PC-3 (cell line): ENCODE data around the gene CDH4. TPM values are rescaled to one million over a fixed set of nuclear protein-coding genes. Genes with fewer than 3 reads are reported as not detected.

Source experiments
- ATAC-seq: fragments of 200-7000 bp; cut with Tn5 transposase; 2 replicates; pipeline ENCODE4 v1.9.1; 2020; ENCODE audit warnings: mild to moderate bottlenecking, moderate library complexity
- BruUV-seq: library from RNA; stranded (reverse); fragments of 400-500 nt; replicated peaks from 2 replicates; lab custom pipeline; 2021; lab: Mats Ljungman, UMichigan
- CTCF ChIA-PET: fragments of 300-600 bp; sonication (Branson Sonifier 250); formaldehyde crosslinking; loops from one replicate; lab custom pipeline; 2022; ENCODE audit warnings: antibody characterized with exemption; lab: Charles Lee
- POLR2A ChIA-PET: fragments of 300-600 bp; sonication (Branson Sonifier 250); formaldehyde crosslinking; loops from one replicate; lab custom pipeline; 2022; ENCODE audit warnings: antibody characterized with exemption; ENCODE audit not compliant: unreplicated experiment; lab: Charles Lee
- DNase-seq: peaks from one replicate; pipeline ENCODE4 v3.0.0-alpha.2; 2015
- H2AFZ ChIP-seq: fragments of 300-600 bp; sonication (generic); 2 replicates; pipeline ENCODE4 v1.6.0; 2016; ENCODE audit warnings: antibody characterized with exemption, low read length
- H3F3A ChIP-seq: fragments of 300-600 bp; sonication (generic); one replicate; pipeline ENCODE4 v1.6.0; 2017; ENCODE audit warnings: antibody characterized with exemption, low read length, control low read depth, mild to moderate bottlenecking; ENCODE audit not compliant: unreplicated experiment
- H3K27ac ChIP-seq: fragments of 300-600 bp; sonication (generic); 2 replicates; pipeline ENCODE4 v1.5.1; 2016; ENCODE audit warnings: mild to moderate bottlenecking, low read length
- H3K27me3 ChIP-seq: fragments of 300-600 bp; sonication (generic); 2 replicates; pipeline ENCODE4 v1.6.1; 2016; ENCODE audit warnings: low read length, mixed read lengths
- H3K36me3 ChIP-seq: fragments of 300-600 bp; sonication (generic); 2 replicates; pipeline ENCODE4 v1.6.1; 2016; ENCODE audit warnings: low read depth, mixed run types, low read length, mixed read lengths
- H3K4me1 ChIP-seq: fragments of 300-600 bp; sonication (generic); 2 replicates; pipeline ENCODE4 v1.5.1; 2016; ENCODE audit warnings: low read length; ENCODE audit not compliant: insufficient read depth
- H3K4me2 ChIP-seq: fragments of 300-600 bp; sonication (generic); 2 replicates; pipeline ENCODE4 v1.6.0; 2016; ENCODE audit warnings: low read length
- H3K4me3 ChIP-seq: fragments of 300-600 bp; sonication (generic); 2 replicates; pipeline ENCODE4 v1.5.1; 2016; ENCODE audit warnings: mild to moderate bottlenecking, low read length, mixed read lengths
- H3K79me2 ChIP-seq: fragments of 300-600 bp; sonication (generic); 2 replicates; pipeline ENCODE4 v1.6.1; 2017; ENCODE audit warnings: low read length, mixed read lengths
- H3K9ac ChIP-seq: fragments of 300-600 bp; sonication (generic); 2 replicates; pipeline ENCODE4 v1.6.0; 2016; ENCODE audit warnings: mild to moderate bottlenecking, low read length
- H3K9me2 ChIP-seq: fragments of 300-600 bp; sonication (generic); replicated peaks from 2 replicates; pipeline ENCODE4 v1.6.1; 2016; ENCODE audit warnings: mixed run types, low read length, mixed read lengths
- H3K9me3 ChIP-seq: fragments of 300-600 bp; sonication (generic); 2 replicates; pipeline ENCODE4 v1.6.1; 2016; ENCODE audit warnings: low read length, mixed read lengths
- H4K20me1 ChIP-seq: fragments of 300-600 bp; sonication (generic); 2 replicates; pipeline ENCODE4 v1.6.1; 2016; ENCODE audit warnings: low read length, mixed read lengths
- EZH2 ChIP-seq: fragments of 300-600 bp; sonication (generic); IDR thresholded peaks from one replicate; pipeline ENCODE4 v1.6.1; 2017; ENCODE audit warnings: antibody characterized with exemption, mild to moderate bottlenecking, low read length; ENCODE audit not compliant: unreplicated experiment
- EZH2phosphoT487 ChIP-seq: fragments of 300-600 bp; sonication (generic); IDR thresholded peaks from 2 replicates; pipeline ENCODE4 v1.6.1; 2018; ENCODE audit warnings: mild to moderate bottlenecking, antibody characterized with exemption, low read length, borderline replicate concordance
- intact Hi-C: fragments of 100-400 bp; cut with micrococcal nuclease; formaldehyde crosslinking; loops from 2 replicates; pipeline ENCODE4 v1.9.0; 2023
- total RNA-seq: library from RNA; depleted of rRNA; stranded (reverse); fragments of >200 nt; gene quantifications from 2 replicates; pipeline ENCODE4 v1.2.3, GENCODE V29; 2014
- TF ChIP-seq, protein P1 (sequence below): fragments of 300-600 bp; sonication (generic); conservative IDR thresholded peaks from 2 replicates; pipeline ENCODE4 v1.5.1; 2017; ENCODE audit warnings: antibody characterized with exemption, low read depth, mild to moderate bottlenecking, low read length

Gene CDH4
- total RNA-seq, 1 experiment from 2014 or later: not detected

DNA sequence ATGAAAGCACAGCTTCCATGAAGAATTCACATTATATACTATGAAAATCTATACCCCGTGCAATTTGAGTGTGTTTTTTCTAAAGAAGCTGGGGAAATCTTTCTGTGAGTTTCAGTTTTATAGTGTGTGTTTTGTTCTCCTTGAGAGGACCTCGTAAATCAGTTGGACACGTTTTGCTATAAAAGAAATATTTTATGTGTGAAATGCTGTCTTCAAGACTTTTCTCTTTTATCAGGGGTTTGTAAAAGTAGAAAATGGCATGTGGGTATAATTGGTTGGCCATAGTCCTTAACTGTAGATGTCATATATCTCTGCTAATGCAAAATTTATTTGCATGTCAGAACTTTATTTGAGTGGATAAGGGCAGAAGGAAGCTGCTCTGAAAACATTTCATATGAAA is 186.2 kb downstream of the CDH4 start:
- no peaks in the 10 kb centered on the region for H4K20me1 ChIP-seq
- BruUV-seq: no TSS peak
- H3K4me3 ChIP-seq: no peak overlapping the region
- H3K27ac ChIP-seq: no peak overlapping the region
- H3F3A ChIP-seq: no peaks in the 10 kb centered on the region
- peaks cover 46% of the 10 kb centered on the region; the same call in 1 of the 2 replicates for H3K27me3 ChIP-seq
- no peaks in the 10 kb centered on the region for H3K79me2 ChIP-seq
- no peak for DNase-seq
- no peak for TF ChIP-seq EZH2
- TF ChIP-seq, protein P1, sequence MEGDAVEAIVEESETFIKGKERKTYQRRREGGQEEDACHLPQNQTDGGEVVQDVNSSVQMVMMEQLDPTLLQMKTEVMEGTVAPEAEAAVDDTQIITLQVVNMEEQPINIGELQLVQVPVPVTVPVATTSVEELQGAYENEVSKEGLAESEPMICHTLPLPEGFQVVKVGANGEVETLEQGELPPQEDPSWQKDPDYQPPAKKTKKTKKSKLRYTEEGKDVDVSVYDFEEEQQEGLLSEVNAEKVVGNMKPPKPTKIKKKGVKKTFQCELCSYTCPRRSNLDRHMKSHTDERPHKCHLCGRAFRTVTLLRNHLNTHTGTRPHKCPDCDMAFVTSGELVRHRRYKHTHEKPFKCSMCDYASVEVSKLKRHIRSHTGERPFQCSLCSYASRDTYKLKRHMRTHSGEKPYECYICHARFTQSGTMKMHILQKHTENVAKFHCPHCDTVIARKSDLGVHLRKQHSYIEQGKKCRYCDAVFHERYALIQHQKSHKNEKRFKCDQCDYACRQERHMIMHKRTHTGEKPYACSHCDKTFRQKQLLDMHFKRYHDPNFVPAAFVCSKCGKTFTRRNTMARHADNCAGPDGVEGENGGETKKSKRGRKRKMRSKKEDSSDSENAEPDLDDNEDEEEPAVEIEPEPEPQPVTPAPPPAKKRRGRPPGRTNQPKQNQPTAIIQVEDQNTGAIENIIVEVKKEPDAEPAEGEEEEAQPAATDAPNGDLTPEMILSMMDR: no peak
- no peak for TF ChIP-seq EZH2phosphoT487
- no peak for ATAC-seq
- H3K9me3 ChIP-seq: no peaks in the 10 kb centered on the region
- CTCF ChIA-PET: no interaction called here
- POLR2A ChIA-PET: no interaction called here
- intact Hi-C loops: no loop called here
- no peaks in the 10 kb centered on the region for H3K4me1 ChIP-seq
- H2AFZ ChIP-seq: no peak overlapping the region
- no peak overlapping the region for H3K4me2 ChIP-seq
- no peak overlapping the region for H3K9ac ChIP-seq
- no peaks in the 10 kb centered on the region for H3K36me3 ChIP-seq
- no peaks in the 10 kb centered on the region for H3K9me2 ChIP-seq

DNA sequence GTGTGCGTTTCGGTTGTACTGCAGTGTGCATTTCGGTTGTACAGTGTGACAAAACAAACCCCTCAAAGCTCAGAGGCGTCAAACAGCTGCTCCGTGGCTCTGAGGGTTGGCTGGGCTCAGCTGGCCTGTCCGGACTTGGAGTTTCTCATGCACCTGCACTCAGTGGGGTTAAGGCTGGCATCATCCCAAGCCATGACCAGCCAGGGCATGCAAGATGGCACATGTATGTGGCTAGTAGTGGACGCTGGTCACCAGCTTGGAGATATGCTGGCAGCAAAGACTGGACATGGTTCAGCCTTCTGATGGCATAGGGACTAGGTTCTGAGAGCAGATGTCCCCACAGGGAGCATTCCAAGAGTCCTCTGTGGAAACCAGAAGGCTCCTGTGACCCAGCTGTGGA is 187.2 kb downstream of the CDH4 start:
- TF ChIP-seq, protein P1: no peak
- TF ChIP-seq EZH2 (no peak), EZH2phosphoT487 (no peak)
- ATAC-seq: no peak
- H3K9me2 ChIP-seq: no peaks in the 10 kb centered on the region
- no TSS peak for BruUV-seq
- no peak for DNase-seq
- H3K4me3 ChIP-seq: no peak overlapping the region
- intact Hi-C loops: no loop called here
- no peaks in the 10 kb centered on the region for H3K9me3 ChIP-seq
- CTCF ChIA-PET: no interaction called here
- no peak overlapping the region for H2AFZ ChIP-seq
- POLR2A ChIA-PET: no interaction called here
- no peaks in the 10 kb centered on the region for H3K4me1 ChIP-seq
- H3K27ac ChIP-seq: no peak overlapping the region
- peaks cover 36% of the 10 kb centered on the region; the same call in 1 of the 2 replicates for H3K27me3 ChIP-seq
- no peaks in the 10 kb centered on the region for H3K79me2 ChIP-seq
- H3K36me3 ChIP-seq: no peaks in the 10 kb centered on the region
- no peak overlapping the region for H3K9ac ChIP-seq
- no peak overlapping the region for H3K4me2 ChIP-seq
- no peaks in the 10 kb centered on the region for H4K20me1 ChIP-seq
- no peaks in the 10 kb centered on the region for H3F3A ChIP-seq

DNA sequence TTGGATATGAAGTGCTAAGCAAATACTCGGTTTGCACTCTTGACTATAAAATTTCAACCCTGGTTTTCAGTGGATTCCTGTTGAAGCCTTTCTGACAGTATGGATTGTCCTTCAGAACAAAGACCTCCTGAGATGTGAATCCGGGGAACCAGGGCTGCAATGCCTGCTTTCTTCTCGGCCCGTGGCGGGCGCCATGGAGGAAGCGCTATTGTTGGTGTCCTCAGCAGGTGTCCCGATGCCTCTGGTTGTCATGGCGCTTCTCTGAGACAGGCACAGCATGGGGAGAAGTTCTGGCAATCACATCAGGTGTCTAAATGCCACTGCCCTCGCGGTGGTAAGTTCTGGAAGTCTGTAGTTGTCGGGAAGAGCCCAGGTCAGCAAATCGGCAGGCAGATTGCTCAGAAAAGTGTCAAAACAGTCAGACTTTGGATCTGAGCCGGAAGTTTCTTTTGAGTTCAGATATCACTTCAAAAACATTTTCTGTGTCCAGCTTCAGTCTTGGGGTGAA is 188.5 kb downstream of the CDH4 start:
- ATAC-seq (no peak), DNase-seq (no peak)
- Histone ChIP-seq H3K27me3 (peaks cover 31% of the 10 kb centered on the region; the same call in 1 of the 2 replicates), H3K4me2 (no peak overlapping the region), H2AFZ (no peak overlapping the region), H3F3A (no peaks in the 10 kb centered on the region), H3K9me2 (no peaks in the 10 kb centered on the region), H3K9ac (no peak overlapping the region), H3K36me3 (no peaks in the 10 kb centered on the region), H3K4me1 (no peaks in the 10 kb centered on the region), H3K27ac (no peak overlapping the region), H4K20me1 (no peaks in the 10 kb centered on the region), H3K9me3 (no peaks in the 10 kb centered on the region), H3K79me2 (no peaks in the 10 kb centered on the region), H3K4me3 (no peak overlapping the region)
- intact Hi-C loops: no loop called here
- ChIA-PET CTCF (no interaction called here), POLR2A (no interaction called here)
- no TSS peak for BruUV-seq
- TF ChIP-seq, protein P1: no peak
- TF ChIP-seq EZH2phosphoT487 (no peak), EZH2 (no peak)
